WERI-Rb-1 (cell line): Measurements from ENCODE around the gene RNASEH2C.
"Not testable (repeated sequence)": the region's sequence is repeated elsewhere in the genome, so short reads cannot be mapped to it uniquely, and the experiment has no call there.

Experiments
- DNase-seq: peaks from one replicate; pipeline ENCODE4 v3.0.0-alpha.2; 2020
- H3K27ac ChIP-seq: fragments of 250-450 bp; sonication (Bioruptor Pico); 2 replicates; pipeline ENCODE4 v1.5.1; 2020; ENCODE audit warnings: mild to moderate bottlenecking, moderate library complexity
- H3K27me3 ChIP-seq: fragments of 250-450 bp; sonication (Bioruptor Pico); 2 replicates; pipeline ENCODE4 v1.5.1; 2021; ENCODE audit warnings: mild to moderate bottlenecking, low read depth, moderate library complexity; ENCODE audit not compliant: insufficient read depth, severe bottlenecking
- H3K36me3 ChIP-seq: fragments of 250-450 bp; sonication (Bioruptor Pico); 2 replicates; pipeline ENCODE4 v1.5.1; 2020; ENCODE audit warnings: mild to moderate bottlenecking, moderate library complexity
- H3K4me3 ChIP-seq: 2 replicates; pipeline ENCODE4 v1.5.1; 2011; ENCODE audit warnings: low read depth, mild to moderate bottlenecking, control low read depth, low read length
- H3K9me3 ChIP-seq: fragments of 250-450 bp; sonication (Bioruptor Pico); 2 replicates; pipeline ENCODE4 v1.5.1; 2021; ENCODE audit warnings: mild to moderate bottlenecking, moderate library complexity; ENCODE audit not compliant: severe bottlenecking
- TF ChIP-seq, protein P1 (sequence below): IDR thresholded peaks from 2 replicates; pipeline ENCODE4 v1.5.1; 2011; ENCODE audit warnings: low read depth, mild to moderate bottlenecking, control low read depth, inconsistent platforms, low read length

The RNASEH2C gene

DNA sequence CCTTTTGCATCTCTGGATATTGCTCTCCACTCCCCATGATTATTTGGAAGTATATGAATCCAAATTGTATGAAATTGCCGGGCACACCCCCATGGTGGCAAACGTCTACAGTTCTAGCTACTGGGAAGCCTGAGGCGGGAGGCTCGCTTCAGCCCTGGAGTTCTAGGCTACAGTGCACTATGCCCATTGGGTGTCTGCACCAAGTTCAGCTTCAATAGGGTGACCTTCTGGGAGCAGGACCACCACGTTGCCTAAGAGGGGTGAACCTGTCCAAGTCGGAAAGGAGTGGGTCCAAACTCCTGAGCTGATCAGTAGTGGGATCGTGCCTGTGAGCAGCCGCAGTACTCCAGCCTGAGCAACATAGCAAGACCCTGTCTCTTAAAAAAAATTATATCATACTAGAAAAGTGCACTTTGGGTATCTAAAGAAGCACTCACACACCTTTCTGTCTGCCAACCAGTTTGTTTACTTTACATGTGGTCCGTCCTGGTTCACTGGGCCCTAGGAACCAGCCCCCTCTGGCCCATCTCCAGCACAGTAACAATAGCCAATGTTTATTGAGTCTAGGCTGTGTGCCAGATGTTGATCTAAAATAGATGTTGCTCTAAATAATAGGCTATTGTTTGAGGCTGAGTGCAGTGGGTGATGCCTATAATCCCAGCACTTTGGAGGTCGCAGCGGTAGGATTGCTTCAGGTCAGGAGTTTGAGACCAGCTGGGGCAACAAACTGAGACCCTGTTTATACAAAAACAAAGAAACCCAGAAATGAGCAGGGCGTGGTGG lies 24.9 kb downstream of the RNASEH2C start:
- H3K9me3 ChIP-seq = peaks cover 7% of the 10 kb centered on the region
- TF ChIP-seq, protein P1, sequence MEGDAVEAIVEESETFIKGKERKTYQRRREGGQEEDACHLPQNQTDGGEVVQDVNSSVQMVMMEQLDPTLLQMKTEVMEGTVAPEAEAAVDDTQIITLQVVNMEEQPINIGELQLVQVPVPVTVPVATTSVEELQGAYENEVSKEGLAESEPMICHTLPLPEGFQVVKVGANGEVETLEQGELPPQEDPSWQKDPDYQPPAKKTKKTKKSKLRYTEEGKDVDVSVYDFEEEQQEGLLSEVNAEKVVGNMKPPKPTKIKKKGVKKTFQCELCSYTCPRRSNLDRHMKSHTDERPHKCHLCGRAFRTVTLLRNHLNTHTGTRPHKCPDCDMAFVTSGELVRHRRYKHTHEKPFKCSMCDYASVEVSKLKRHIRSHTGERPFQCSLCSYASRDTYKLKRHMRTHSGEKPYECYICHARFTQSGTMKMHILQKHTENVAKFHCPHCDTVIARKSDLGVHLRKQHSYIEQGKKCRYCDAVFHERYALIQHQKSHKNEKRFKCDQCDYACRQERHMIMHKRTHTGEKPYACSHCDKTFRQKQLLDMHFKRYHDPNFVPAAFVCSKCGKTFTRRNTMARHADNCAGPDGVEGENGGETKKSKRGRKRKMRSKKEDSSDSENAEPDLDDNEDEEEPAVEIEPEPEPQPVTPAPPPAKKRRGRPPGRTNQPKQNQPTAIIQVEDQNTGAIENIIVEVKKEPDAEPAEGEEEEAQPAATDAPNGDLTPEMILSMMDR = no peak
- H3K27ac ChIP-seq = no peak overlapping the region
- no peak for DNase-seq
- H3K27me3 ChIP-seq = no peaks in the 10 kb centered on the region
- H3K4me3 ChIP-seq = no peak overlapping the region
- H3K36me3 ChIP-seq = no peaks in the 10 kb centered on the region

DNA sequence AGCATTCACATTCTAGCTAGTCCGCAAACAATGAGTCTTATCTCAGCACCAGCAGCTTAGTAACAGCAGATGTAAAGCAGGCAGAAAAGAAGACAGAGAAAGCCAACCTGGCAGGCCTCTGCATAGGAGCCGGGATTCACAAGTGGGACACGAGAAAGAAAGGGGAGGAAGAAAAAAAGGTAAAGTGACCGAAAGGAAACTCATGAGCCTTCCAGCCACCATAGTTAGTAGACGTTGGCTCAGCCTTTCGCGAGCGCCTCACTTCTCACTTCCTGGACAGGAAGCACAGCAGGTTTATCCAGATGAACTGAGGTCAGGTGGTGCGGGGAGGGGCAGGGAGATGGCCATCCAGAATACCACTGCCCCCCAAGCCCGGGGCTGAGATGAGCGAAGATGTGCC lies 28.2 kb downstream of the RNASEH2C start:
- DNase-seq = no peak

DNA sequence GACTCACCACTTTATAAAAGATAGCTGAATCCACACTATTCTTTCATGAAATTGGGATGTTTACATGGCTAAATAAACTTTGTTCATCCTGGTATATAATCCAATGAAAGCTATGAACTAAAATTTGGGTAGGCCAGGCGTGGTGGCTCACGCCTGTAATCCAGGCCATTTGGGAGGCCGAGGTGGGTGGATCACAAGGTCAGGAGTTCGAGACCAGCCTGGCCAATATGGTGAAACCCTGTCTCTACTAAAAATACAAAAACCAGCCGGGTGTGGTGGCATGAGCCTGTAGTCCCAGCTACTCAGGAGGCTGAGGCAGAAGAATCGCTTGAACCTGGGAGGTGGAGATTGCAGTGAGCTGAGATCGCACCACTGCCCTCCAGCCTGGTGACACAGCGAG lies 28.8 kb downstream of the RNASEH2C start:
- not testable (repeated sequence) for H3K27me3 ChIP-seq, H3K9me3 ChIP-seq, H3K27ac ChIP-seq, H3K36me3 ChIP-seq, DNase-seq, H3K4me3 ChIP-seq

More for the DNA sequence above, 28.2 kb downstream of the RNASEH2C start:
- no peaks in the 10 kb centered on the region for H3K36me3 ChIP-seq
- no peak overlapping the region for H3K27ac ChIP-seq
- H3K4me3 ChIP-seq = no peak overlapping the region
- TF ChIP-seq, protein P1 = no peak
- H3K9me3 ChIP-seq = no peaks in the 10 kb centered on the region
- H3K27me3 ChIP-seq = no peaks in the 10 kb centered on the region

DNA sequence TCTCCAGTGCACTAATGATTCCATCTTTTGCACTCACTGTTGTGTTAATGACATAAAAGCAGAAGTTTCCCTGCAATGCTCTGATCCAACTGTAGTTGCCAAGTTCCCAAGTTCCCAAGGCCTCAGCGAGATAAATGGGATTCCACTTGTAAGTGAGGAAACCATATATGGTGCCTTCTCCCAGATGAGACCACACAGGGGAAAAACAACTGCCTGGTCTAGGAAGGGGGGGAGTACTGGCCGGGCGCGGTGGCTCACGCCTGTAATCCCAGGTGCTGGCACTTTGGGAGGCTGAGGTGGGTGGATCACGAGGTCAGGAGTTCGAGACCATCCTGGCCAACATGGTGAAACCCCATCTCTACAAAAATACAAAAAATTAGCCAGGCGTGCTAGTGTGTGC lies 34.6 kb downstream of the RNASEH2C start:
- Histone ChIP-seq H3K36me3 (no peaks in the 10 kb centered on the region), H3K27ac (no peak overlapping the region), H3K27me3 (no peaks in the 10 kb centered on the region), H3K9me3 (no peaks in the 10 kb centered on the region), H3K4me3 (no peak overlapping the region)
- DNase-seq = no peak
- TF ChIP-seq, protein P1 = no peak

DNA sequence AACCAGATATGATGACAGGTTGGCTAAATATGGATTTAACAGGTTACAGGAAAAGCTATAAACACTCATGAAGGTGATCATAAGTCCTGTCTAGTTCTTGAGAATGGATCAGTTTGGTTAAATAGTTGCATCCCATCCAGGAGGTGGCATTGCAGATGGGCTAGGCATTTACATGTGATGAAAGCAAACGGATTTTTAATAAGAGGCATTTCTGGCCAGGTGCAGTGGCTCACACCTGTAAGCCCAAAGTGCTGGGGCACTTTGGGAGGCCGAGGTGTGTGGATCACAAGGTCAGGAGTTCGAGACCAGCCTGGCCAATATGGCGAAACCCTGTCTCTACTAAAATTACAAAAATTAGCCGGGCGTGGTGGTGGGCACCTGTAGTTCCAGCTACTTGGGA lies 37.1 kb downstream of the RNASEH2C start:
- H3K27ac ChIP-seq, H3K4me3 ChIP-seq, H3K36me3 ChIP-seq, DNase-seq, H3K27me3 ChIP-seq, H3K9me3 ChIP-seq: not testable (repeated sequence)

DNA sequence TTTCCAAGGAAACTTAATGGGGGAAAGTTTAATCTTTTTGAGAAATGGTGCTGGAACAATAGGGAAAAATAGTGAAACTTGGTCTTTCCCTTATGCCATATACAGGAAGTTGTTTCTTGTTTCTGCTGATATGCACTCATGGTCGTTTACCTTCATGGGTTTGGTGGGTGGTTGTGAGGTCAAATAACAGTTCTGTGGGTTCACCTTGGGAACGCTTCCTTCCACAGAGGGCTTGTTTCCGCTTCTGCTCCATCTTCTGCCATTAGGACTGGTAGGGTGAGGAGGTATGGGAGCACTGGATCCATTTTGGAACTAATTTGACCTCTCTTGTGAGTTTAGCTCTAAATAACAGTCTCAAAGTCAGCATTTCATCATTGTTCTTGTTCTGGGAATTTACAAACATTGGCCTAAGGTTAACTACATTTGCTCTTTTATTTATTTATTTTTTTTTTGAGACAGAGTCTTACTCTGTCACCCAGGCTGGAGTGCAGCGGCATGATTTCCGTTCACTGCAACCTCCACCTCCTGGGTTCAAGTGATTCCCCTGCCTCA lies 40.3 kb downstream of the RNASEH2C start:
- H3K27ac ChIP-seq = no peak overlapping the region

More for the DNA sequence above, 40.3 kb downstream of the RNASEH2C start:
- Histone ChIP-seq H3K36me3 (no peaks in the 10 kb centered on the region), H3K27me3 (no peaks in the 10 kb centered on the region), H3K9me3 (no peaks in the 10 kb centered on the region), H3K4me3 (no peak overlapping the region)
- TF ChIP-seq, protein P1 = no peak
- no peak for DNase-seq
